ENCODE results near the gene EIF3K.
"Not testable (repeated sequence)": the region's sequence is repeated elsewhere in the genome, so short reads cannot be mapped to it uniquely, and the experiment has no call there.

The EIF3K gene

GRCh38 chr19:38592940-38593339 is 26.0 kb upstream of the EIF3K start:
- H3K4me1 ChIP-seq (ENCODE audit: insufficient read depth, poor library complexity, severe bottlenecking) = no peaks in the 10 kb centered on the region
- no peaks in the 10 kb centered on the region for H3K27me3 ChIP-seq (ENCODE audit: insufficient read depth, poor library complexity, severe bottlenecking)
- H3K27ac ChIP-seq (ENCODE audit: poor library complexity, severe bottlenecking) = no peak overlapping the region
- DNase-seq (ENCODE audit: low spot score) (no peak), ATAC-seq (ENCODE audit: low read depth) (no peak)
- no peaks in the 10 kb centered on the region for H3K36me3 ChIP-seq (ENCODE audit: low read depth)
- no peak for TF ChIP-seq CTCF (IDR thresholded peaks at IDR 0.05; ENCODE audit: poor library complexity, severe bottlenecking)
- H3K4me3 ChIP-seq (ENCODE audit: severe bottlenecking) = no peak overlapping the region
- H3K9me3 ChIP-seq (ENCODE audit: severe bottlenecking) = no peaks in the 10 kb centered on the region

- DNase-seq (ENCODE audit: low spot score) = no peak
- Histone ChIP-seq H3K27ac (ENCODE audit: poor library complexity, severe bottlenecking) (no peak overlapping the region), H3K36me3 (ENCODE audit: low read depth) (no peaks in the 10 kb centered on the region), H3K9me3 (ENCODE audit: severe bottlenecking) (no peaks in the 10 kb centered on the region), H3K4me3 (ENCODE audit: severe bottlenecking) (peak overlapping the region; percentile 23), H3K27me3 (ENCODE audit: insufficient read depth, poor library complexity, severe bottlenecking) (no peaks in the 10 kb centered on the region), H3K4me1 (ENCODE audit: insufficient read depth, poor library complexity, severe bottlenecking) (no peaks in the 10 kb centered on the region)
- TF ChIP-seq CTCF (IDR thresholded peaks at IDR 0.05; ENCODE audit: poor library complexity, severe bottlenecking) = peak; percentile 7
- peak; percentile 82 for ATAC-seq (ENCODE audit: low read depth)
These were observed 22.7 kb upstream of the EIF3K start for GRCh38 chr19:38596057-38596981.

GRCh38 chr19:38597075-38597474 is 21.9 kb upstream of the EIF3K start:
- H3K4me1 ChIP-seq (ENCODE audit: insufficient read depth, poor library complexity, severe bottlenecking) = no peaks in the 10 kb centered on the region
- DNase-seq (ENCODE audit: low spot score) = no peak
- H3K36me3 ChIP-seq (ENCODE audit: low read depth) = no peaks in the 10 kb centered on the region
- no peaks in the 10 kb centered on the region for H3K9me3 ChIP-seq (ENCODE audit: severe bottlenecking)
- ATAC-seq (ENCODE audit: low read depth) = no peak
- no peak overlapping the region for H3K27ac ChIP-seq (ENCODE audit: poor library complexity, severe bottlenecking)
- H3K27me3 ChIP-seq (ENCODE audit: insufficient read depth, poor library complexity, severe bottlenecking) = no peaks in the 10 kb centered on the region
- no peak overlapping the region for H3K4me3 ChIP-seq (ENCODE audit: severe bottlenecking)
- no peak for TF ChIP-seq CTCF (IDR thresholded peaks at IDR 0.05; ENCODE audit: poor library complexity, severe bottlenecking)

- H3K36me3 ChIP-seq (ENCODE audit: low read depth) = no peaks in the 10 kb centered on the region
- no peaks in the 10 kb centered on the region for H3K9me3 ChIP-seq (ENCODE audit: severe bottlenecking)
- H3K4me3 ChIP-seq (ENCODE audit: severe bottlenecking) = no peak overlapping the region
- TF ChIP-seq CTCF (IDR thresholded peaks at IDR 0.05; ENCODE audit: poor library complexity, severe bottlenecking) = no peak
- H3K27me3 ChIP-seq (ENCODE audit: insufficient read depth, poor library complexity, severe bottlenecking) = no peaks in the 10 kb centered on the region
- no peak overlapping the region for H3K27ac ChIP-seq (ENCODE audit: poor library complexity, severe bottlenecking)
- DNase-seq (ENCODE audit: low spot score) (no peak), ATAC-seq (ENCODE audit: low read depth) (no peak)
- H3K4me1 ChIP-seq (ENCODE audit: insufficient read depth, poor library complexity, severe bottlenecking) = no peaks in the 10 kb centered on the region
These were observed 19.3 kb upstream of the EIF3K start for GRCh38 chr19:38599722-38600121.

- not testable (repeated sequence) for H3K9me3 ChIP-seq (ENCODE audit: severe bottlenecking); H3K36me3 ChIP-seq (ENCODE audit: low read depth); H3K27me3 ChIP-seq (ENCODE audit: insufficient read depth, poor library complexity, severe bottlenecking); H3K4me1 ChIP-seq (ENCODE audit: insufficient read depth, poor library complexity, severe bottlenecking); ATAC-seq (ENCODE audit: low read depth); H3K4me3 ChIP-seq (ENCODE audit: severe bottlenecking); DNase-seq (ENCODE audit: low spot score); H3K27ac ChIP-seq (ENCODE audit: poor library complexity, severe bottlenecking)
These were observed 16.1 kb upstream of the EIF3K start for GRCh38 chr19:38602856-38603255.

All from RWPE2 (cell line).